SH-SY5Y (cell line): Measurements from ENCODE around the gene NCF2.

Experiments
- GATA2 ChIP-seq: IDR thresholded peaks from 2 replicates; pipeline ENCODE4 v1.6.1; 2011; ENCODE audit warnings: mild to moderate bottlenecking, low read depth, low read length
- GATA3 ChIP-seq: IDR thresholded peaks from 2 replicates; pipeline ENCODE4 v1.6.1; 2011; ENCODE audit warnings: low read depth, mild to moderate bottlenecking, low read length, moderate library complexity

- no peak for TF ChIP-seq GATA3
- no peak for TF ChIP-seq GATA2
Observed at GRCh38 chr1:183585038-183585437, 5.2 kb downstream of the NCF2 start.
